ENCODE measurements around the gene SSBP3.
A peak's percentile ranks its signal among the peaks of the same experiment; 100 is the strongest.
"Not testable (repeated sequence)": the region's sequence is repeated elsewhere in the genome, so short reads cannot be mapped to it uniquely, and the experiment has no call there.

The SSBP3 gene

DNA sequence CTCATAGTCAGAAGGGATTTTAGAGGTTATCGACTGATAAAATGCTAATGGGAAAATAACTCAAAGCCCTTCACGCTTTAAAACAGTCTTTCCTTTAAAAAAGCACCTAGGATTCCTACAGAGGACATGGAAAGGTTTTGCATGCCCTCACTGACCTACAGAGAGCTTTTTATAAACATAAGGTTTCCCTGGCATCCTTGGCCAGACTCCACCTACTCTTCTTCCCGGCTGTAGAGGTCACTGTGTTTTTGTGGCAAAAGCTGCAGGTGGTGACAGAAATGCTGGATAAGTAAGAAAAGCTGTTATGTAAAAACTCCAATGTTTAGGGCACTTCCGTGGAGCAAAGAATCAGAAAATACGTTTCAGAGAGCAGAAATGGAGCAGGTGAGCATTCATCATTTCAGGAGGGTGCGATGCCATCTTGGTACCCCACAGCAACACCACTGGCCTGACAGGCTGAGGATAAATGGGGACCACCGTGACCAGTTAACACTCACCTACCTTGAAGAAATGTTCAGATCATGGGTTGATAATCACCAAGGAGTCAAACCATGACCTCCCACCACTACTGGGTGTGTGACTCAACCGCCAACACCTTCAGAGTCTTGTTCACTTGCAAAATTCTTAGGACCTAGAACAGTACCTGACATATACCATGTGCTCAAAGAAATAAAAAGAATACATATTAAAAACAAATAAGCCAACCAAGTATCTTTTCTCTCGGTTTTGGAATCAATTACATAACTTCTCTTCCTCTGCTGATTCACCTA is 46.6 kb downstream of the SSBP3 start:
- H3K4me3 ChIP-seq (ENCODE audit: low read length): no peak overlapping the region
- no peak for DNase-seq (ENCODE audit: low read depth, low spot score)

DNA sequence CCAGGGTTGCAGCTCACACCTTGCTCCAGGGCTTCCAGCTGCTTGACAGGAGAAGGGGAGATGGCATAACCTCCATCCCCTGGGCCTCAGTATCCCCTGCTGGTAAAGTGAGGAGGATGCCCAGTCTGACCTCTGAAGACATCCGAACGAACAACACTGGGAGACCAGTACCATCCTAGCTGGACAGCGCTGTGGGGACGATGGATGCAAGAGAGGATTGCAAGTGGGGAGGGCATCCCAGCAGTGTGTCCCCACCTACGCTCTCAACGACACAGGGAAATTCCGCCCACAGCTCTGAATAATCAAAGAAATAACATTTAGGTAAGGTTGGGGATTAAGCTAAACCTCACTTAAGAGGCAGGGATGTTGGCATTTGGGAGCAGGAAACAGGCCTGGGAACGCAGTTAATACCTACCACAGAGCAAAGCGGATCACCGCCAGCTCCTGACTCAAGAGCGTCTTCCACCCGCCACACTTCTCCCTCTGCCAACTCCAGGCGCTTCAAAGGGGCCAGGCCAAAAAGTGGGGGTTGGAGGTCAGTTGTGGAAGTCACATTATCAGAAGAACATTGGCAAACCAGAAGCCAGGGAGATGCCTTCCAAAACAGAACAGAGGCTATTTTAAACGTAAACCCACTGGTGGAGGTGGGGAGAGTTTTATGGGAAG is 47.6 kb downstream of the SSBP3 start:
- no peak overlapping the region for H3K4me3 ChIP-seq (ENCODE audit: low read length)
- DNase-seq (ENCODE audit: low read depth, low spot score): no peak

DNA sequence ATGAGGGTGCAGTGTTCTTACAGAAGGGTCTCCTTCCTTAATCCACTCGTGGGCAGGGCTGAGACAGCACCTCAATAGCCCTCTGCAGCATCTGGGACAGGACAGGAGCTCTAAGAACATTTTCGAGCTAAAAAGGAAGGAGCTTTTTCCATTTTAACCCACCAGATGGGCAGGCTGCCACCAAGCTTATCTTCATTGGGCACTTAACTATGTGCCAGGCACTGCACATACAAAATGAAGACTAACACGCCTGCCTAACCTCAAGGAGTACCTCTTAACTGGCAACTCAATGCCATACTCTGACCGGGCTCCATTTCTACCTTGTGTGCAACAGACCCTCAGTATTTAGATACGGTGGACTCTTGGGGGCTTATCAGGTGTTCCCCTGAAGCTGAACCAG is 48.2 kb downstream of the SSBP3 start:
- no peak overlapping the region for H3K4me3 ChIP-seq (ENCODE audit: low read length)
- no peak for DNase-seq (ENCODE audit: low read depth, low spot score)

DNA sequence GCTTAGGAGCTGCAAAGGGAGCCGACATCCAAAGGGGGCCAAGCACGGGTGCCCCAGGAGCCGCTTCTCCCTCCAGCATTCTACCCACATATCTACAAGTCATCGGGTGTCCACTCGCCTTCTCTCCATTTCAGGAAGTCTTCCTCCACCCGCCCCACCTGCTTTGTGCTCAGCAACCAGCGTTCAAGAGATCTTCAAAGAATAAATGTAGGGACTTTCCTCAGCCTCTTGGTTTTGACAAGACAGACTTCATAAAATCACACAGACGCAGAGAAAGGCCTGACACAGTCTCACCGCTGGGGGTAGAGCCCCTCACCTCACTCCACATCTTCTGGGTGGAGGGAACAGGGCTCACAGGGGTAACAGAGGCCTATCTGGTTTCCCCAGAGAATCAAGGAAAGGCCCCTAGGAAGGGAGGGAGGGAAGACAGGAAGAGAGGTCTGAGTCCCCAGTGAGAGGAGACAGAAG is 49.5 kb downstream of the SSBP3 start:
- H3K4me3 ChIP-seq (ENCODE audit: low read length): no peak overlapping the region
- DNase-seq (ENCODE audit: low read depth, low spot score): no peak

DNA sequence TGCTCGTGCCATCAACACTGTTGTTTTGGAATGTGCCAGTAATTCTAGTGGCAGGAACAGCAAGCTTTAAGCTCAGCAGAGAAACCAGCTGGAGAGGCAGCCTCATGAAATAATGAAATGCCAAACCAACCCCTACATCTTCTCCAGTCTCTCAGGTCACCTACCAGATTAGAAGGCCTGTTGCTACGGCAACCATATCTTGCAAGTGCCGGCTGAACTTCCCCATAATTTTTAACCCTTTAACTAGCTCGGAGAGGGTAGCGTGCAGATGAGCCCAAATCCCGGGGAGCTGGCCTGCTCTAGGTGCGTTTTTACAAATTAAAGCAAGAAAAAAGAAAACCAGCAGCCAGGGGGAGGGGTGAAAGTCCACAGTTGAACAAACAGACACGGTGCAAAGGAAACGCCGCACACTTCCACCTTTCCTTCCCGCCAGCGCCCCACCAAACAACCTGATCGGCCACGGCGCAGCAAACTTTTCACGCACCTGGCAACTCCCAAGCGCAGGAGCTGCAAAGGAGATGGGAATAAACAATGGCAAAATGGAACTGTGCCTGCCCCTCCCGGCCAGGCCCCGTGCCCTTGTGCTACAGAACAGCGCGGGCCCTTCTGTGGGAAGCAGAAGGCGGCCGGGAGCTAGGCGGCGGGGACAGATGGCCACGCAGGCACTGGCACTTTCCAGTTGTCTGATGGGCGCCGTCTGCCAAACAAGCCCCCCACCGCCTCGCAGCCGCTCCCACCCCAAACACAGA is 50.1 kb downstream of the SSBP3 start:
- DNase-seq (ENCODE audit: low read depth, low spot score): peak; percentile 26
- H3K4me3 ChIP-seq (ENCODE audit: low read length): no peak overlapping the region

DNA sequence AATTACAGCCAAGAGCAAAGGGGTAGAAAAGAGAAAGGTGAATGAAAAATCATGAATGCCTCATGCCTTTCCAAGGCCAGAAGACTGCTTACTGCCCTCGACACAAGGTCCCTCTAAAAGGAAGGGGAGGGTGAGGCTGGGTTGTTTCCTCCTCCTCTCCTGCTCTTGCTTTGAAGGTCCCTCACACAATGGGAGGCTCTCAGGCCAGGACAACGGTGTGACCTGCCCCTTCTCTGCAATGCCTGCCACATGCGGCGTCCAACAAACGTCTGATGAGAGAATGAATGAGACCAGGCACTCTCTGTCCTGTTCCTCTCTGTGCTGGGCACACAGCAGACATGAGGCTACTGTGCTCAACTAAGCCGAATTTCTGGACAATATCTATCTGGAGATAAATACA is 51.3 kb downstream of the SSBP3 start:
- no peak overlapping the region for H3K4me3 ChIP-seq (ENCODE audit: low read length)
- DNase-seq (ENCODE audit: low read depth, low spot score): no peak

DNA sequence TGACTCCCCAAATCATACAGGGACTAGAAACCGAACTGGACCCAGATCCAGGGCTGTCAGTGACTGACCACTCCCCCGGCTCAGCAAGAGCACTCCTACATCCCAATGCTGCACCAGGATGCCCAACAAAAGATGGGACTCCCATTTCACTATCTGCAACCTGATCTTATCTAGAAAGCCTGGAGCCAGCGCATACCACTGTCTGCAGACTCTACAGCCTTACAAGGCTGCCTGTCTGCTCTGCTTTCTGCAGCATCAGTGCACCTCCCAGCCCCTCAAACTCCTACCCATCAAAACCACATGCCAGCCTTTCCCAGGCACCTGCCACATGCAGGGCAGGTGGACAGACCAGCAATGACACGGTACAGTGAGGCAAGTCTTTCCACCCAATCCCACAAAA is 52.2 kb downstream of the SSBP3 start:
- DNase-seq (ENCODE audit: low read depth, low spot score): no peak
- H3K4me3 ChIP-seq (ENCODE audit: low read length): no peak overlapping the region

DNA sequence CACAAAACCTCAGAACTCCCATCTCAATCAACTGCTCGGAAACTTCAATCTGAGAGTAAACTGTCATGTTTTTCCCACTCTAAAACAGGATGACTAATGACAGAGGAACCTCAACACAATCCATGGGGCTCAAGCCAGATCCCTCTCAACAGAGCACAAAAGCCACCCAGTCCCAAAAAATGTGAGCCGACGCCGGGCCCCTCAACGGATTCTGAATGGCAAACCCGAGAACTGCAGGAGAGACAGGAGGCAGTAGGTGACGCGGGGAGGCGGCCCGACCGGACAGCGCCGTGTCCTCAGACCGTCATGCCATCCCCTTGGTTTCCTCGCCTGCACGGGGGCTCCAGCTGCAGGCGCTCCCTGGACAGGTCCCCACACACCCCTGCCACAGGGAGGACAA is 53.4 kb downstream of the SSBP3 start:
- no peak overlapping the region for H3K4me3 ChIP-seq (ENCODE audit: low read length)
- DNase-seq (ENCODE audit: low read depth, low spot score): no peak

DNA sequence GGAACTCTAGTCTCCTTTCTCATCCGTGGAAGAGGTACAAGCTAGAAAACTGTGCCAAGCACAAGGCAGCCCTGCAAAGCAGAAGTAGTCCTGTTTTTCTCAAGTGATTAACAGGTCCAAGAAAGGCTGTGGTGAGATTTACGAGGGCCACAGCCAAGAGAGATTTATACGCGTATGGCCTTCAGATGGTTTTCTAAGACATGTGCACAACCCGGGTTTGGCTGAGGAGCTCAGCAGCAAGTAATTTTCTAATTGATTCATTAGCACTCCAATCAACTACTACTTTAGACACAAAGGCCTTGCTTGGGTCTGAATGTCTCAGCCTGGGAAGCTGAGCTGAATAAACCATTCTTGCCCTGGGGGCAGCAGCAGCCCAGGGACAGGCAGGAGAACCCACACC is 55.8 kb downstream of the SSBP3 start:
- H3K4me3 ChIP-seq (ENCODE audit: low read length): no peak overlapping the region
- DNase-seq (ENCODE audit: low read depth, low spot score): no peak

DNA sequence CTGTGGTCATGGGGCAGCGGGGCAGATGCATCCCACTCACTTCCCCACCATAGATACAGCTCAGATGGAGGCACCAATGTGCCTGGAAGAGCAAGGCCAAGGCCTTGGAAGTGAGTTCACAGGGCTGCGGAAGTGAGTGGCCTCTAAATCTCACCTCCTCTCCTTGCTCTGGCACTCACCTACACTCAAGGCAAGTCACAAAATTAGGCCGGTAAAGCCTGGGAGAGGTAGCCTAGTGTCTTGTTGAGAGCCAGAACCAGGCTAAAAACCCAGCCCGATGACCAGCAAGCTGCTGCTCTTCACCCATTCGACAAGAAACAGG is 57.5 kb downstream of the SSBP3 start:
- no peak for DNase-seq (ENCODE audit: low read depth, low spot score)
- no peak overlapping the region for H3K4me3 ChIP-seq (ENCODE audit: low read length)

DNA sequence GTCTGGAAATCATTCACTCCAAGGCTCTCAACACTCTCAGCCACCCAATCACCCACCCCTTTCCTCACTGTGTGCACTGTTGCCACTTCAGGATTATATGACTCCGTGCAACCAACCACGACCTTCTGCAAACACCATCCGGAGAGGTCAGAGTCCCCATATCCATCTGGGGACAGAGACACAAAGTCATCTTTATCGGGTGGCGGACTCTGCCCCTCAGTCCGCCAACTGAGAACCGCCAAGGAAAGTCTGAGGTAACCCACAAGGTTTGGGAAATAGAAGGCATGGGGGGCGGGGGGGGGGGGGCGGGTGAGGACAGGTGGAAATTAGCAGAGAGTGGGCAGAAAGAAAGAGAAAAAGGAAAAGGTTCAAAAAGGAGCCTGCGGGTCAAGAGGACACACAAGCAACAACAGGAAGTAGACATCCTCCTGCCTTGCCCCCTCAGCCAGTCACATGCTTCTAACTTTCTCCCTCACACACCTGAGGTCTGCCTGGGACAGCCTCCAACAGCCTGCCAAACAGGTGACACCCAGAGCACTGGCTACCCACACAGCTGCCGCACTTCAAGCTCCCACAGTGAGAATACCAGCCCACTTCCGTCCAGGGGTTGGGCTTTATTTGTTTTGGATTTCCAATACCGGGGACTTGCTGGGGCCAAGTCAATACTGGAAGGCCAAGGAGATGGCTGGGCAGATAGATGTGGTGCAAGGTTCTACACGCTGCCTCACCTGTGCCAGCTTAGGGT is 58.1 kb downstream of the SSBP3 start:
- DNase-seq (ENCODE audit: low read depth, low spot score): no peak
- no peak overlapping the region for H3K4me3 ChIP-seq (ENCODE audit: low read length)

DNA sequence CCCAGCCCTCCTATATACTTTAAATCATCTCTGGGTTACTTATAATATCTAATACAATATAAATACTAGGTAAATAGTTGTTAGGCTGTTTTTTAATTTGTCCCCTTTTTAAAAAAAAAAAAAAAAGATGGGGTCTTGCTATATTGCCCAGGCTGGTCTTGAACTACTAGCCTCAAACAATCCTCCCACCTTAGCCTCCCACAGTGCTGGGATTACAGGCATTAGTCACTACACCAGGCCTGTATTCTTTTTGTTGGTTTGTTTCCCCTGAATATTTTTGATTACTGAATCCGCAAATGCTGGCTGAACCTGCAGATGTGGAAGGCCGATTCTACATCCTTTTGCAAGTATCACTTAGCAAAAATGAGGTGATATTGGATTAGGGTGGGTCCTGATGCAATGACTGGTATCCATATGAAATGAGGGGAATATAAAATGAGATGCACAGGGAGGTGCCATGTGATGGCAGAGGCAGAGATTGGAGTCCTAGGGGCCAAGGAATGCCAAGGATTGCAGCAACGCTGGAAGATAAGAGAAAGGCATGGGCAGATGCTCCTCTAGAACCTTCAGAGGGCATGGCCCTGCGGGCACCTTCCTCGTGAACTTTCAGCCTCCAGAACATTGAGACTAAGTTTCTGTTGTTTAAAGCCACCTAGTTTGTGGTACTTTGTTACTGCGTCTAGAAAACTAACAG is 58.8 kb downstream of the SSBP3 start:
- no peak overlapping the region for H3K4me3 ChIP-seq (ENCODE audit: low read length)
- DNase-seq (ENCODE audit: low read depth, low spot score): no peak

DNA sequence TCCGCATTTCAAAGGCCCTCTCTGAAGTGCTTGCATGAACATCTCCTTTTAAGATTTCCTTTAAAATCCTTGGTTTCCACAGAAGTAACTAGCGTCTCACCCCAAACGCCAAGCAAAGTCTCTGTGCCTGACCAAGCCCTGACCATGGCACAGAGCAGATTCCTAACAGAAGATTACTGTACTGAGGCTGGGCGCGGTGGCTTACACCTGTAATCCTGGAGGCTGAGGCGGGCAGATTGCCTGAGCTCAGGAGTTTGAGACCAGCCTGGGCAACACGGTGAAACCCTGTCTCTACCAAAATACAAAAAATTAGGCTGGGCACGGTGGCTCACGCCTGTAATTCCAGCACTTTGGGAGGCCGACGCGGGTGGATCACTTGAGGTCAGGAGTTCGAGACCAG is 60.6 kb downstream of the SSBP3 start:
- H3K4me3 ChIP-seq (ENCODE audit: low read length); DNase-seq (ENCODE audit: low read depth, low spot score): not testable (repeated sequence)

DNA sequence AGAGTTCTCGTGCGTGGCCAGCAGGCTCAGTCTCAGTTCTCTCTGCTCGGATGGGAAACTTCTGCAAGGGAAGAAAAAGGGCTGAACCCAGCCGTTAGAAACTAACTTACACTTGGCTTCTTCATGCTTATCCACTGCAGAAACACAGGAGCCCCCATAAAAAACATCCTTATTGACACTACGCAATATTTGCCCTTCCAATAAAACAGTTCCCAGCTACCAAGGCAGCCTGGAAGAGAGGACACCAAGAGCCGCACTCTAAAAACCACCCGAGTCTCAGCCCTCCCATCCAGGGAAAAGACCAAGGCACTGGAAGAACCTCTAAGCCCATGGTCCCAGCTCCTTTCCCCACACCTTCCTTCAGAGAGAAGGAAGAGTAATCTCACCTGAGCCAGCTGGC is 61.1 kb downstream of the SSBP3 start:
- no peak for DNase-seq (ENCODE audit: low read depth, low spot score)
- H3K4me3 ChIP-seq (ENCODE audit: low read length): no peak overlapping the region

DNA sequence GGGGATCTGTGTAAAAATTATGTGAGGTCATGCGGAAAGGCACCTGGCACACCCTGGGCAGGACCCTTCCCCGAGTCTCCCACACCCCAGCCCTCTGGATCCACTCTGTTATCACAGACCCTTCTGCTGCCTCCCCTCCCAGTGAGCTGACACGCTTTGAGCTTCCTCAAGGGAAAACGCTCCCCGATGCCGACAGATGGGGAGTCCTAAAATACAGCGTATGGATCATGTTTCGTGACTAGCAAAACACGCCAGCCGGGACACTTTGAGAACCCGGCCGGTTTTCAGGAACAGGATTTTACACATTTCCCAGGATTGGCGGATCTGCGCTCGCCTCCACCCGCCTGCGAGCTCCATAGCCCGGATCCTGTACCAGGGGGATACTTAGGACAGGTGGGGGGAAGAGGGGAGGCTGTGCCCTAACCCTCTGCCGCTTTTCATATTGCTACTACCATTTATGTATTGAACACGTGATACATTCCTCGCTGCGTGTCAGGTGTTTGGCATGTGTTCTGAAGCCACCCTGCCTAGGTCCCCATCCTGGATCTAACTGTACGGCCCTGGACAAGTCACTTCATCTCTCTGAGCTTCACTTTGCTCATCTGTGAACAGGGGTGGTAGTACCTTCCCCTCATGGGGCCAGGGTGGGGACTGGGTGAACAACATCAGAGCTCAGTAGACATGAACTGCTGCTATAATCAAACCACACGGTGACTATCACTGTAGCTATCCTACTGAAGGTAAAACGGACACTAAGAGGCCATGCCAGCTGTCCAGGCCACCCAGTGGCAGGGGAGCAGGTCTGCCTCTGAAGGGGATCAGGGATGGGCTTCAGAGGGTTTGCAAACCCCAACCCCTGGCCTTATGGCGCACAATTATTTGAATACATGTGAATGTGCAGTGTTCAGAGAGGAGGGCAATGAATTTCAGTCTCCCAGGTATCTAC is 63.2 kb downstream of the SSBP3 start:
- no peak for DNase-seq (ENCODE audit: low read depth, low spot score)
- H3K4me3 ChIP-seq (ENCODE audit: low read length): no peak overlapping the region

DNA sequence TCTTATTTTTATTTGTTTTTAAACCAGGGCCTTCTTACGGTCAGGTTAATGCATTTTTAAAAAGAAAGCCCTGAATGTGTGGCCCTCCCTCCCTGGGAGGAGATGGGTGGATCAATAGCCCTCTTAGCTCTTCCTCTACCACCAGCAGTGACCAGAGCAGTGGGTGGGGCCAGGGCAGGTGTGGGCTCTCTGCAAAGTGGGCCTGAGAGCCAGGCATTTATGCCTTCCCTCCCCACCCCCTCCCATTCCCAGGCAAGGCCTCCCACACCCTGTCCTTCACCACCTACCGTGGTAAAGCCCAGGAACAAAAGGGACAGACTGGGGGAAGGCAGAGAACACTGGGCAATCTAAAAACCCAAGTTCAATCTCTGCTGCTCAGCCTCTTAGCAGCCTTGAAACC is 63.9 kb downstream of the SSBP3 start:
- no peak overlapping the region for H3K4me3 ChIP-seq (ENCODE audit: low read length)
- no peak for DNase-seq (ENCODE audit: low read depth, low spot score)

DNA sequence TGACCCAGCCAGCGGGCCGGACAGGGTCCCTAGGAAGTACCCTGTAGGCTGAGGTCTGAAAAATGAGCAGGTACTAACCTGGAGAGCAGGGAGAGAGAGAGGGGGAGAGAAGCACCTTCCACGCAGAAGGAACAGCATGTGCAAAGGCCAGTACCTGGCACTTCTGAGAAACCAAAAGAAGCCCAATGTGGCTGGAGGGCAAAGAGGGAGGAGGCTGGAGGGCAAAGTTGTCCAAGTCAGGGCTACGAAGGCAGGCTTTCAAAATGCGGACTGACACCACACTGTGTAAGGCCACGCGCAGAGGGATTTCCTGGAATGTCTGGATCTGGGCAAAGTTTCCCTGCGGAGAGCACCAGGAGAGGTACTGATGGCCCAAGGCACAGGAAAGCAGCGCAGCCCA is 64.4 kb downstream of the SSBP3 start:
- no peak for DNase-seq (ENCODE audit: low read depth, low spot score)
- no peak overlapping the region for H3K4me3 ChIP-seq (ENCODE audit: low read length)

DNA sequence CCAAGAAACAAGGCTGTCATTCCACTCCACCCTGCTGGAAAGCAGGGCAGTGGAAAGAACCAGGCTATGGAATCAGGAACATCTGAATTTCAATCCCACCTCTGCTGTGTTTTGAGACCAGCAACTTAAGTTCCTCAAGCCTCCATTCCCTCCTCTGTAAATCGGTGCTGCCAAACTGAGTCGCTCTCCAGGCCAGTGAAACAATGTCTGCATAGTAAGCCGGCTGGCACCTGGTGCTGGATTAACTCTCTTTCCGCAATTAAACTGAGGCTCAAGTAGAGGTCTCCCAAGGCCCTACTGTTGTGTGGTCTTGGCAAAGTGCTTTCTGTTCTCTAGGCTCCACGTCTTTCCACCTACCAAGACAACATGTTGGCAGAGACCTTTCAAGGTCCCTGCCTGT is 65.3 kb downstream of the SSBP3 start:
- DNase-seq (ENCODE audit: low read depth, low spot score): no peak

More for the DNA sequence above, 65.3 kb downstream of the SSBP3 start:
- no peak overlapping the region for H3K4me3 ChIP-seq (ENCODE audit: low read length)

All from Jurkat, Clone E6-1 (cell line).